OCI-LY7 (cell line): ENCODE measurements around the gene C20orf204. TPM values are rescaled to one million over a fixed set of nuclear protein-coding genes. Genes with fewer than 3 reads are reported as not detected.

Experiments used
- BruUV-seq: library from RNA; stranded (reverse); fragments of 400-500 nt; replicated peaks from 2 replicates; lab custom pipeline; 2021; lab: Mats Ljungman, UMichigan
- CTCF ChIA-PET: fragments of 300-600 bp; sonication (Branson Sonifier 250); formaldehyde crosslinking; loops from one replicate; lab custom pipeline; 2022; ENCODE audit warnings: antibody characterized with exemption; ENCODE audit not compliant: unreplicated experiment; lab: Charles Lee
- POLR2A ChIA-PET: fragments of 300-600 bp; sonication (Branson Sonifier 250); formaldehyde crosslinking; loops from one replicate; lab custom pipeline; 2022; ENCODE audit warnings: antibody characterized with exemption; lab: Charles Lee
- DNase-seq: peaks from one replicate; pipeline ENCODE4 v3.0.0-alpha.2; 2015; ENCODE audit warnings: low spot score
- H2AFZ ChIP-seq: fragments of 200-600 bp; sonication (generic), shearing (Covaris generic); 2 replicates; pipeline ENCODE4 v1.6.1; 2014; ENCODE audit warnings: mild to moderate bottlenecking, antibody characterized with exemption, low read length, moderate library complexity
- H3K27ac ChIP-seq: fragments of 200-600 bp; sonication (generic); 2 replicates; pipeline ENCODE4 v1.5.1; 2014; ENCODE audit warnings: mixed run types, low read depth, mild to moderate bottlenecking, moderate library complexity, low read length, inconsistent platforms; ENCODE audit not compliant: poor library complexity, severe bottlenecking
- H3K36me3 ChIP-seq: fragments of 200-600 bp; sonication (generic); 2 replicates; pipeline ENCODE4 v1.6.1; 2014; ENCODE audit warnings: mild to moderate bottlenecking, antibody characterized with exemption, low read length, moderate library complexity, mixed read lengths; ENCODE audit not compliant: insufficient read depth
- H3K4me1 ChIP-seq: fragments of 200-600 bp; sonication (generic); 2 replicates; pipeline ENCODE4 v1.5.1; 2014; ENCODE audit warnings: mild to moderate bottlenecking, low read length; ENCODE audit not compliant: insufficient read depth, poor library complexity, severe bottlenecking
- H3K4me2 ChIP-seq: fragments of 200-600 bp; sonication (generic); 2 replicates; pipeline ENCODE4 v1.6.1; 2014; ENCODE audit warnings: mild to moderate bottlenecking, low read length
- H3K4me3 ChIP-seq: fragments of 200-600 bp; sonication (generic); 2 replicates; pipeline ENCODE4 v1.5.1; 2014; ENCODE audit warnings: mild to moderate bottlenecking, low read depth, low read length; ENCODE audit not compliant: poor library complexity, severe bottlenecking
- H3K79me2 ChIP-seq: fragments of 200-600 bp; sonication (generic); 2 replicates; pipeline ENCODE4 v1.6.1; 2016; ENCODE audit warnings: low read depth, mild to moderate bottlenecking, low read length, moderate library complexity, mixed read lengths; ENCODE audit not compliant: insufficient read depth
- H3K9me2 ChIP-seq: fragments of 200-600 bp; sonication (generic); 2 replicates; pipeline ENCODE4 v1.6.1; 2016; ENCODE audit warnings: mild to moderate bottlenecking, low read length, mixed read lengths; ENCODE audit not compliant: insufficient read depth
- H3K9me3 ChIP-seq: fragments of 200-600 bp; sonication (generic); 2 replicates; pipeline ENCODE4 v1.6.1; 2014; ENCODE audit warnings: mild to moderate bottlenecking, mixed run types, low read length, mixed read lengths
- H4K20me1 ChIP-seq: fragments of 200-600 bp; sonication (generic); 2 replicates; pipeline ENCODE4 v1.6.1; 2014; ENCODE audit warnings: mild to moderate bottlenecking, antibody characterized with exemption, low read length, moderate library complexity, mixed read lengths; ENCODE audit not compliant: insufficient read depth
- CTCF ChIP-seq: fragments of 200-600 bp; sonication (generic); conservative IDR thresholded peaks from 2 replicates; pipeline ENCODE4 v1.5.1; 2014; ENCODE audit warnings: mild to moderate bottlenecking, antibody characterized with exemption, low read length, moderate library complexity, mixed read lengths
- EZH2phosphoT487 ChIP-seq: fragments of 200-600 bp; sonication (generic); IDR thresholded peaks from 2 replicates; pipeline ENCODE4 v1.6.1; 2018; ENCODE audit warnings: low read depth, borderline replicate concordance, mild to moderate bottlenecking, mixed run types, antibody characterized with exemption, low read length, moderate library complexity, mixed read lengths
- intact Hi-C: fragments of 100-400 bp; cut with micrococcal nuclease; formaldehyde crosslinking; loops from one replicate; pipeline ENCODE4 v1.10.0; 2022; ENCODE audit not compliant: unreplicated experiment
- total RNA-seq, 2 experiments: library from RNA; depleted of rRNA in 1 of 2; stranded (reverse); fragments of >200 nt in 1 of 2; shearing (Covaris generic) in 1 of 2; gene quantifications; 2 replicates each; pipeline ENCODE4 v1.2.3, GENCODE V29; 2014 to 2022

The C20orf204 gene
- total RNA-seq, 2 experiments from 2014 or later = 3.5 to 6.7 TPM

GRCh38 chr20:64055893-64056638, 20.1 kb downstream of the C20orf204 start:
- H3K36me3 ChIP-seq = no peaks in the 10 kb centered on the region
- no peak overlapping the region for H3K27ac ChIP-seq
- ChIA-PET POLR2A (no interaction called here), CTCF (no interaction called here)
- BruUV-seq = no TSS peak
- H3K4me3 ChIP-seq = no peak overlapping the region
- no peak overlapping the region for H2AFZ ChIP-seq
- H4K20me1 ChIP-seq = no peaks in the 10 kb centered on the region
- H3K79me2 ChIP-seq = no peaks in the 10 kb centered on the region
- no peak overlapping the region for H3K4me2 ChIP-seq
- H3K4me1 ChIP-seq = peaks cover 14% of the 10 kb centered on the region
- TF ChIP-seq CTCF (no peak), EZH2phosphoT487 (no peak)
- intact Hi-C loops = no loop called here
- DNase-seq = no peak
- H3K9me2 ChIP-seq = no peaks in the 10 kb centered on the region
- H3K9me3 ChIP-seq = no peaks in the 10 kb centered on the region

GRCh38 chr20:64056639-64056888, 20.6 kb downstream of the C20orf204 start:
- intact Hi-C loops = no loop called here
- H3K4me2 ChIP-seq = no peak overlapping the region

More at GRCh38 chr20:64056639-64056888, 20.6 kb downstream of the C20orf204 start:
- BruUV-seq = no TSS peak
- no peaks in the 10 kb centered on the region for H3K36me3 ChIP-seq
- H3K27ac ChIP-seq = no peak overlapping the region
- CTCF ChIA-PET = no interaction called here
- POLR2A ChIA-PET = no interaction called here
- no peak overlapping the region for H3K4me3 ChIP-seq
- H3K4me1 ChIP-seq = peaks cover 14% of the 10 kb centered on the region
- H3K9me2 ChIP-seq = no peaks in the 10 kb centered on the region
- no peaks in the 10 kb centered on the region for H4K20me1 ChIP-seq
- no peak overlapping the region for H2AFZ ChIP-seq
- DNase-seq = no peak
- H3K9me3 ChIP-seq = no peaks in the 10 kb centered on the region
- no peaks in the 10 kb centered on the region for H3K79me2 ChIP-seq
- TF ChIP-seq CTCF (no peak), EZH2phosphoT487 (no peak)
